H1 (cell line): Measurements from ENCODE around the gene UTS2R. TPM values are rescaled to one million over a fixed set of nuclear protein-coding genes. Genes with fewer than 3 reads are reported as not detected.

Experiments
- ASH2L ChIP-seq: fragments of 200-600, 300-600 bp; sonication (generic); IDR thresholded peaks from one replicate; pipeline ENCODE4 v1.7.1; 2017; ENCODE audit warnings: low read length
- polyA plus RNA-seq, 7 experiments: library from polyadenylated mRNA; depleted of rRNA in 3 of 7; stranded (reverse) in 5 of 7; unstranded in 2 of 7; fragments of >200 nt in 5 of 7; fragments of 200-250 nt in 2 of 7; gene quantifications; 1 replicate in 5 of 7; 2 replicates in 1 of 7; 4 replicates in 1 of 7; pipeline versions ENCODE4 v1.2.1 to v1.2.3, GENCODE V29; 2011 to 2013; ENCODE audit warnings: missing spikeins in 2 of 7, mixed read lengths in 2 of 7
- total RNA-seq: library from RNA; stranded (reverse); fragmentation: NEBNext Ultra II Directional; extraction: Animal tissue kit (Norgen Biotek cat#: 25700); gene quantifications from 2 replicates; pipeline ENCODE4 v1.2.1, GENCODE V29; 2021
- TF ChIP-seq, protein P1 (sequence below): fragments of 300-600 bp; sonication (generic); IDR thresholded peaks from 2 replicates; pipeline ENCODE4 v1.7.1; 2012; ENCODE audit warnings: low read length, moderate library complexity, mild to moderate bottlenecking, inconsistent platforms; ENCODE audit not compliant: insufficient replicate concordance

UTS2R gene
- total and polyA plus RNA-seq, 2 of the 8 experiments (the other 6 are each of a cell fraction or from before 2014, with no cell fraction given), result 0.27 TPM; not detected in 1

DNA sequence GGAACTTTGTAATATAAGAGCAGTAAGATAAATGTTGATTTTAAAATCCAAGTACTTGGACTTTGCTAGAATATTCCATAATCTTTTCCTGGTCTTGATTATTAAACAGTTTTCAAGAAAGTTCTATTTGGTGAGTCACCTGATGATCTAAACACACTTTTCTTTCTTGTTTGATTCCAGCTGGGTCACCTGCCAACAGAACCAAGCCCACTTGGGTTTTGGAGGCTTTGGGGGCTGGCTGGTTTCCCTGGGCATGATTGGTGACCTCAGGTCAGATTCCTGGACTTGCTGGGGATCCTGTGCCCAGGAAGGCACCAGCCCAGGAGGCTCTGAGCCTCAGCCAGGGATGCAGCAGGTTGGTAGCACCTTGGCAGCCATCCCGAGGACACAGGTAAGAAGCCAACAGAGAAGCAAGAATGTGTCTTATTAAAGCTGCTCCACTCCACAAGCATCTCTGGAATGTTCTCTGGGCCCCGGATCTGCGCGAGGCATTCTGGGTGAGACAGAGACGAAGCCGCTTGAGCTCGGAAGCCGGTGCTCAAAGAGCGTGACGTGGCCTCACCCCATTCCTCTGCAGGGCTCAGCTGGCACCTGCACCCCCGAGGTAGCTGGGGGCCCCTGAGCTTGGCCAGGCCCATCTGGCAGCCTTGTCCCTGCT is 15.7 kb upstream of the UTS2R start (continued):
- no peak for TF ChIP-seq ASH2L
- TF ChIP-seq, protein P1, sequence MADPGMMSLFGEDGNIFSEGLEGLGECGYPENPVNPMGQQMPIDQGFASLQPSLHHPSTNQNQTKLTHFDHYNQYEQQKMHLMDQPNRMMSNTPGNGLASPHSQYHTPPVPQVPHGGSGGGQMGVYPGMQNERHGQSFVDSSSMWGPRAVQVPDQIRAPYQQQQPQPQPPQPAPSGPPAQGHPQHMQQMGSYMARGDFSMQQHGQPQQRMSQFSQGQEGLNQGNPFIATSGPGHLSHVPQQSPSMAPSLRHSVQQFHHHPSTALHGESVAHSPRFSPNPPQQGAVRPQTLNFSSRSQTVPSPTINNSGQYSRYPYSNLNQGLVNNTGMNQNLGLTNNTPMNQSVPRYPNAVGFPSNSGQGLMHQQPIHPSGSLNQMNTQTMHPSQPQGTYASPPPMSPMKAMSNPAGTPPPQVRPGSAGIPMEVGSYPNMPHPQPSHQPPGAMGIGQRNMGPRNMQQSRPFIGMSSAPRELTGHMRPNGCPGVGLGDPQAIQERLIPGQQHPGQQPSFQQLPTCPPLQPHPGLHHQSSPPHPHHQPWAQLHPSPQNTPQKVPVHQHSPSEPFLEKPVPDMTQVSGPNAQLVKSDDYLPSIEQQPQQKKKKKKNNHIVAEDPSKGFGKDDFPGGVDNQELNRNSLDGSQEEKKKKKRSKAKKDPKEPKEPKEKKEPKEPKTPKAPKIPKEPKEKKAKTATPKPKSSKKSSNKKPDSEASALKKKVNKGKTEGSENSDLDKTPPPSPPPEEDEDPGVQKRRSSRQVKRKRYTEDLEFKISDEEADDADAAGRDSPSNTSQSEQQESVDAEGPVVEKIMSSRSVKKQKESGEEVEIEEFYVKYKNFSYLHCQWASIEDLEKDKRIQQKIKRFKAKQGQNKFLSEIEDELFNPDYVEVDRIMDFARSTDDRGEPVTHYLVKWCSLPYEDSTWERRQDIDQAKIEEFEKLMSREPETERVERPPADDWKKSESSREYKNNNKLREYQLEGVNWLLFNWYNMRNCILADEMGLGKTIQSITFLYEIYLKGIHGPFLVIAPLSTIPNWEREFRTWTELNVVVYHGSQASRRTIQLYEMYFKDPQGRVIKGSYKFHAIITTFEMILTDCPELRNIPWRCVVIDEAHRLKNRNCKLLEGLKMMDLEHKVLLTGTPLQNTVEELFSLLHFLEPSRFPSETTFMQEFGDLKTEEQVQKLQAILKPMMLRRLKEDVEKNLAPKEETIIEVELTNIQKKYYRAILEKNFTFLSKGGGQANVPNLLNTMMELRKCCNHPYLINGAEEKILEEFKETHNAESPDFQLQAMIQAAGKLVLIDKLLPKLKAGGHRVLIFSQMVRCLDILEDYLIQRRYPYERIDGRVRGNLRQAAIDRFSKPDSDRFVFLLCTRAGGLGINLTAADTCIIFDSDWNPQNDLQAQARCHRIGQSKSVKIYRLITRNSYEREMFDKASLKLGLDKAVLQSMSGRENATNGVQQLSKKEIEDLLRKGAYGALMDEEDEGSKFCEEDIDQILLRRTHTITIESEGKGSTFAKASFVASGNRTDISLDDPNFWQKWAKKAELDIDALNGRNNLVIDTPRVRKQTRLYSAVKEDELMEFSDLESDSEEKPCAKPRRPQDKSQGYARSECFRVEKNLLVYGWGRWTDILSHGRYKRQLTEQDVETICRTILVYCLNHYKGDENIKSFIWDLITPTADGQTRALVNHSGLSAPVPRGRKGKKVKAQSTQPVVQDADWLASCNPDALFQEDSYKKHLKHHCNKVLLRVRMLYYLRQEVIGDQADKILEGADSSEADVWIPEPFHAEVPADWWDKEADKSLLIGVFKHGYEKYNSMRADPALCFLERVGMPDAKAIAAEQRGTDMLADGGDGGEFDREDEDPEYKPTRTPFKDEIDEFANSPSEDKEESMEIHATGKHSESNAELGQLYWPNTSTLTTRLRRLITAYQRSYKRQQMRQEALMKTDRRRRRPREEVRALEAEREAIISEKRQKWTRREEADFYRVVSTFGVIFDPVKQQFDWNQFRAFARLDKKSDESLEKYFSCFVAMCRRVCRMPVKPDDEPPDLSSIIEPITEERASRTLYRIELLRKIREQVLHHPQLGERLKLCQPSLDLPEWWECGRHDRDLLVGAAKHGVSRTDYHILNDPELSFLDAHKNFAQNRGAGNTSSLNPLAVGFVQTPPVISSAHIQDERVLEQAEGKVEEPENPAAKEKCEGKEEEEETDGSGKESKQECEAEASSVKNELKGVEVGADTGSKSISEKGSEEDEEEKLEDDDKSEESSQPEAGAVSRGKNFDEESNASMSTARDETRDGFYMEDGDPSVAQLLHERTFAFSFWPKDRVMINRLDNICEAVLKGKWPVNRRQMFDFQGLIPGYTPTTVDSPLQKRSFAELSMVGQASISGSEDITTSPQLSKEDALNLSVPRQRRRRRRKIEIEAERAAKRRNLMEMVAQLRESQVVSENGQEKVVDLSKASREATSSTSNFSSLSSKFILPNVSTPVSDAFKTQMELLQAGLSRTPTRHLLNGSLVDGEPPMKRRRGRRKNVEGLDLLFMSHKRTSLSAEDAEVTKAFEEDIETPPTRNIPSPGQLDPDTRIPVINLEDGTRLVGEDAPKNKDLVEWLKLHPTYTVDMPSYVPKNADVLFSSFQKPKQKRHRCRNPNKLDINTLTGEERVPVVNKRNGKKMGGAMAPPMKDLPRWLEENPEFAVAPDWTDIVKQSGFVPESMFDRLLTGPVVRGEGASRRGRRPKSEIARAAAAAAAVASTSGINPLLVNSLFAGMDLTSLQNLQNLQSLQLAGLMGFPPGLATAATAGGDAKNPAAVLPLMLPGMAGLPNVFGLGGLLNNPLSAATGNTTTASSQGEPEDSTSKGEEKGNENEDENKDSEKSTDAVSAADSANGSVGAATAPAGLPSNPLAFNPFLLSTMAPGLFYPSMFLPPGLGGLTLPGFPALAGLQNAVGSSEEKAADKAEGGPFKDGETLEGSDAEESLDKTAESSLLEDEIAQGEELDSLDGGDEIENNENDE, result no peak
